Hematopoietic multipotent progenitor cell treated with erythropoietin and hydrocortisone succinate and interleukin-3 and kit ligand, for 8 days (in vitro differentiated cells): ENCODE data around the gene TOM1.

Source experiments
- DNase-seq: peaks from one replicate; pipeline ENCODE4 v3.0.0-alpha.2; 2015

Gene TOM1

DNA sequence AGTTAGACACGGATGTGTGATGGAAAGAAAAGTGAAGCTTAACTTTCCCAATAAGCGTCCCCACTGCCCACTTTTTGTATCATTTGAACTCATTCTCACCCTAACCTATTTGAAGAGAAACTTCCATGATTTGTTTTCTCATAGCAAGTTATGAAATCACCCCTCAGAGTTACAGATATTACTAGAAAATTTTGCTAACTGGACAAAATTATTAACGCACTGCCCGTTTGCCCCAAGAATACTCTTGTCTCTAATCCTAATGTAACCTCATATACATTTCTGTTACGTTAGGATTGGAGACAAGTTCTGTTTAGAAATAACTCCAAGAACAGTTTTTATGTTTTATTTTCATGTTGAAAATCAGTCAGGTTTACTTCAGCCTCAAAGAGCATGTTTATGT lies 25.5 kb downstream of the TOM1 start:
- no peak for DNase-seq

DNA sequence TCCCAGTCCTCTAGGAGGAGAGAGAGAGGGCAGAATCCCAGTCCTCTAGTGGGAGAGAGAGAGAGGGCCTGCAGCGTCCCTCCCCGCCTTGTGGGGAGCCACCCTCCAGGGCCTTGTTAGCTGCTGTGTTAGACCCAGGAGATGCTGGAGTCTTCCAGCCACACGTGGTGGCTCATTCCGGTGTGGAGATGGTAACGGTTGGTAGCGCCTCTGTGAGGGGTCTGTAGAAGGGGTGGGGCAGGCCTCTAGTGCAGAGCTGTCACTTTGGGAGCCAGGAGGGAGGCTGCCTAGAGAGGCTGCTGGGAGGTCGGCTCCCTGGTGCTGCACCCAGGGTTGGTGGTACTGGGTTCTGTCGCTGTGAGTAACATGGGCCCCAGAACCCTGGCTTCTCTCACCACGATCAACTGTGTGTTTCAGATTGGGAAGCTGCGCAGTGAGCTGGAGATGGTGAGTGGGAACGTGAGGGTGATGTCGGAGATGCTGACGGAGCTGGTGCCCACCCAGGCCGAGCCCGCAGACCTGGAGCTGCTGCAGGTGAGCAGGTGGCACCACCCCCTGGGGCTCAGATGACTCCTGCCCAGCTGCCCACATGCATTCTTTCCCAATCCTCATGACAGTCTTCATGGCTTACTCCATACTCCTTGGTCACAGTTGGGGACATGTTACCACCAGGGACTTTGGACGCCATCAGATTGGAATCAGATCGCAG lies 27.3 kb downstream of the TOM1 start:
- no peak for DNase-seq

DNA sequence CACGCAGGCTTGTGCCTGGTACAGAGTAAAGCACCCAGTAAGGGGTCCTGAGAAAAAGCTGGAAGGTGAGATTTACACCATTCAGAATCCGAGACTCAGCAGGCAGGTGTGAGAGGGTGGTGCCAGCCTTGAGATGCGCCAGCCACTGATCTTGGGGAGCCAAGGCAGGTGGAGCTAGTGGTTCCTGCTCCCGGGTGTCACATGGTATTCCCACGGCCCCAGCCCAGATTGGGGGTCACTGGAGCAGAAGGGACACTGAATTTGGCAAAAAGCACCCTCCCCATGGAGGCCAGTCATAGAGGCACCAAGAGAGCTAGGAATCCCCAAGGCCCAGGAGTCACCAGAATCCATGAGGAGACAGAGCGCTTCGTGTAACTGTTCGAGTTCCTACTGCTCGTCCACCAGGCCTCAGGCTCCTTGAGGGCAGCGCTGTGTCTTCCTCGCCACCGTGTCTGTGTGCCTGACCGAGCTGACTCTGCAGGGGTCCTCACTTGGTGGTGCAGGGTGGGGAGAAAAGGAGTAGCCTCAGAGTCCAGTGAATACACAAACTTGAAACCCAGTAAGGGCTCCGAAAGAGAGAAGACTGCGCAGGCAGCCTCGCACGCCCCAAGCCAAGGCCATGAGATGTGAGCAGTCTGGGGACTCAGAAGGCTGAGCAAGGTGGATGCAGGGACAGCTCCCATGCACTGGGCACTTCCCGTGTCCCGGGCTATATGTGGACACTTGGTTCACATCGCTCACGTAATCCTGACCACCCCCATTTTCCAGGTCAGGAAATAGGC lies 28.2 kb downstream of the TOM1 start:
- DNase-seq, result no peak

DNA sequence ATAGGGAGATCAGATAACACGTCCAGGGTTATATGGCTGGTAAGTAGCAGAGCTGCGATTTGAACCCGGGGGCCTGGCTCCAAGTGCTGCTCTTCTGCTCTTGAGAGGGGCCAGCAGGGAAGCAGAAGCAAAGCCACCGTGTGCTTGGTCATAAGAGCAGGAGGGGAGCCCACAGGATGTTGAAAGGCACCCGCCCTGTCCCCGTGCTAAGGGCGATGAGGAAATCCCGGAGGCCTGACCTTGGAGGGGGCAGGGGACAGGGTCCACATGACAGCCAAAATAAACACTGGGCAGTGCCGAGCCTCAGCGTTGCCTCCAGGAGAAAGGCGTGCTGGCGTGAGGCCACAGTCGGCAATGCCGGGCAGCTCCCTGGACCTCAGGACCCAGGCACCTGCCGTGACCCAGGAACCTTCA lies 28.8 kb downstream of the TOM1 start:
- DNase-seq, result no peak

DNA sequence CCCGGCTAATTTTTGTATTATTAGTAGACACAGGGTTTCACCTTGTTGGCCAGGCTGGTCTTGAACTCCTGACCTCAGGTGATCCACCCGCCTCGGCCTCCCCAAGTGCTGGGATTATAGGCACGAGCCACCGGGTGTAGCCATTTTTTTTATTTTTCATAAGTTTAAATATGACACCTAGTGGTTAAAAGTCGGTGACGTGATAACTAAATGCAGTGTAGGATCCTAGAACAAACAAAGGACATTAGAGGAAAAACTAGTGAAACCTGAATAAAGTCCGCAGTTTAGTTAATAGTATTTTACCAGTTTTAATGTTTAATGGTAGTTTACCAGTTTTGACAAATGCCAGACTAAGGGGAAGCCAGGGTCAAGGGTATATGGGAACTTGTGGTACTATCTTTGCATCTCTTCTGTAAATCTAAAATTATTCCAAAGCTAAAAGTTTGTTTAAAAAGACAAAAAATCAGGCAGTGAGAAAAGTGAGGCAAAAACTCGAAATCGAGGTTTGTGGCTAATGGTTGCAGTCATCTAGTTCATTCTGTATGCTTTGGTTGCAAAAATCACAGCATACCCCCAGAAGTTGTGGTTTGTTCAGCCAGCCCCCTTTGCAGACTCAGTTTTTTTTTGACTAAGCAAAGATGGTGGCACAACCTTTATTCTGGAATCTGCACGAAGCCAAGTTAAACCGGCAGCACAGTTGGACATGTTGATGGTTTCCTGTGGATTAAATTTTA lies 29.6 kb downstream of the TOM1 start:
- peak; percentile 26 for DNase-seq

DNA sequence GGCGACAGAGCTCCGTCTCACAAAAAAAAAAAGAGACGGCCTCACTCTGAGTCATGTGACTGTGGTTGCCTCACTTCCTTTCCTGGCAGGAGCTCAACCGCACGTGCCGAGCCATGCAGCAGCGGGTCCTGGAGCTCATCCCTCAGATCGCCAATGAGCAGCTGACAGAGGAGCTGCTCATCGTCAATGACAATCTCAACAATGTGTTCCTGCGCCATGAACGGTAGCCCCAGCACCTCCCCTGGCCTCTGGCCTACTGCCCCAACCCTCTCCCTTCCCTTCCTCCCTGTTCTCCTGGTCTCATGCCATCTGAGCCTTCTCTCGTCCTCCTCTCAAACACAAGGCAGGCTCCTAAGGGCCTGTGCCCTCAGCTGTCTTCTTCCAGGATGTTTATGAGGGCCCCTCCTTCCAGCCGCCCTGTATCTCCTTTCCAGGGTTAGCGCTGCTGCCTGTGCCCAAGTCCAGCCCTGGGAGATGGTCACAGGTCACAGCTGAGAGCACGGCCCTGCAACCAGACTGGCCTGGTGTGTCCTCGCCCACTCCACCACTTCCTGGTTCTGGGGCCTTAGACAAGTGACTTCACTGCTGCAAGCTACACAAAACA lies 30.7 kb downstream of the TOM1 start:
- DNase-seq, result peak; percentile 84

DNA sequence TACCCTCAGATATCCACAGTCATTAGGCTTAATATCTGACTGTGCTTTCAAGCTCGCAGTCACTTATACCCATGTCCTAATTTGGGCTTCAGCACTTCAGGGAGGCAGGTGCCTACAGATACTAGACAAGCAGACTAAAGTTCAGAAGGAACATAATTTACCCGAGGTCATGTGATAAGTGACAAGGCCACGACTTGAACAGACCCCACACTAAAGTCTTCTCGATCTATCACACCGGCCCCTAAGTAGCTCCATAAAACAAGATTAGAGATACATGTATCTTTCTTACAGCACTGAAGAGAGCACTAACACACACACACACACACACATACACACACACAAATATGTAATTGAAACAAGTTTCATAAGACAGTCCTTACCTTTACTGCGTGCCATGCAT lies 32.6 kb downstream of the TOM1 start:
- no peak for DNase-seq

DNA sequence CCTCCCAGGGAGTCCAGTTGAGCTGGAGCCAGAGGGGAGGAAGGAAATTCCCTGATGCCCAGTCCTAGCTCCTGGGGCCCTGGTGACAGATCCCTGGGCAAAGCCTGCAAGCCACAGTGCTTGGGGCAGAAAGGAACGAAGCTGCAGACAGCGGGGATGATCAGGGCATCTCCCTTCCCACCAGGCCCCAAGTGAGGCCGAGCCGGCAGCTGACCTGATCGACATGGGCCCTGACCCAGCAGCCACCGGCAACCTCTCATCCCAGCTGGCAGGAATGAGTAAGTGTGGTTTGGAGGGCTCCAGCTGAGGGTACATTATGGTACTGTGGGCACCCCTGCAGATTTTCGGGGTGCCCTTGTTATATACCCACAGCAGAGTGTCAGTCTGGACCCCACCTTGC lies 33.5 kb downstream of the TOM1 start:
- DNase-seq, result no peak

DNA sequence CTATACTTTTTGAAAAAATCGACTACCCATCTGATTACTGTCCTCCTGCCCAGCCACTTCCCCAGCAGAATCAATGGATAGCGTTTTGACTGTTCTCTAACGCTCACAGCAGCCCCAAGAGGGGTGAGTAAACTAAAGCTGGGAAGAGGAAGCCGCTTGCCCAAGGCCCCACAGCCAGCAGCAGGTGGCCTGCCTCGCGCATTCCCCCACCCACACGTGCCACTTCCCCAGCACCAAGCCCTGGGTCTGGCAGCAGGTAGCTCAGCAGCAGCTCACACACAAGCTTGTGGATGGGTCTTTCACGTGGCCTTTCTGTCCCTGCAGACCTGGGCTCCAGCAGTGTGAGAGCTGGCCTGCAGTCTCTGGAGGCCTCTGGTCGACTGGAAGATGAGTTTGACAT lies 34.3 kb downstream of the TOM1 start:
- no peak for DNase-seq

DNA sequence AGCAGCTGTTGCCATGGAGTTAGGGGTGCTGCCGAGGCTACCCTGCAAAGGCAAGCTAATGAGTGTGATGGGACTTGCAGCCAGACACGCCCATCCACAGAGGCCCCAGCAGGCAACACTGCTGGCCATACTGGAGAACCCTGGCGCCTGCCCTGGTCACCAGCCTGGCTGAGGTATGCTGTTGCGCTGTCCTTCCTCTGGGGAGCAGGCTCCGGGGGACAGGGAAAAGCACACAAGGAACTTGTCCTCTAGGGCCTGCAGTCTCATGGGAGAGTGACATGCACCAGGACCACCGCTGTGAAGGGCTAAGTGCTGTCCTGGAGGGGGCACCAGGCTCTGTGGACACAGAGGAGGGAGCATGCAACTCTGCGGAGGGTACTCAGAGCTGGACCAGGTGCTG lies 35.8 kb downstream of the TOM1 start:
- DNase-seq, result no peak

DNA sequence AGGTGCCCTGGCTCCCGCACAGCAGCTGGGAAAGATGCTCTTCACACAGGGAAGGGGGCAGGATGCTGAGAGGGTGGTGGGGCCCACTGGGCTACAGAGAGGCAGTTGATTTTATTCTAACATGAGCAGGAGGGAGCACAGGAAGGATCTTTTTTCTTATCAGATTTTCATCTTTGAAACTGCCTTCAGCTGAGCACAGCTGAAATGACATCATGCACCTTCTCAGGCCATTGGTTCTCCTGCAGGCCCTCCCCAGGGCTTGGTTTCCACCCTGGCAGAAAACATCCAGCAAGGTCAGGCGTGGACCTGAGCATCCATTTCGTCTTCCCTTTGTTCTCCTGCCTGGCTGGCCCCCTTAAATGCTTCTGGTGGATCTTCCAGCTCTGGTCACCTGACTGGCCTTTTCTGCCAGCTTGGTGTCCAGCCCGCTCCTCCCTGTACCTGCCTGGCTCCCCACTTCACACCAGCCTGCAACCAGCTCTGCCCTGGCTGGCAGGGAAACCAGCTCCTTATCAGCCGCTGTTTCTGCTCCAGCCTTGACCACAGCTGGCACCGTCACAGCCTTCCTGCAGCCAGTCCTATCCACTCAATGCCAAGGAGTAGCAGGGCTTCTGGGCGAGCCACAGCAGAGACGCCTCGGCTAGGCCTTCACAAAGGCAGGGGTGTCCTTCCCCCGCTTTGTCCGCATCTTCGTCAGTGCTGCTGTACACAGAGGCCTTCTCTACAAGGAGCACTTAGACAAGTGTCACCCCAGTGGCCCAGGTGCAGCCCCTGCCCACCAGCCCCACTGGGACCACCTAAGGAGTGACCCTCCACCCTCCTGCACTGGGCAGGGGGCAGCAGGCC lies 36.5 kb downstream of the TOM1 start:
- peak; percentile 70 for DNase-seq

DNA sequence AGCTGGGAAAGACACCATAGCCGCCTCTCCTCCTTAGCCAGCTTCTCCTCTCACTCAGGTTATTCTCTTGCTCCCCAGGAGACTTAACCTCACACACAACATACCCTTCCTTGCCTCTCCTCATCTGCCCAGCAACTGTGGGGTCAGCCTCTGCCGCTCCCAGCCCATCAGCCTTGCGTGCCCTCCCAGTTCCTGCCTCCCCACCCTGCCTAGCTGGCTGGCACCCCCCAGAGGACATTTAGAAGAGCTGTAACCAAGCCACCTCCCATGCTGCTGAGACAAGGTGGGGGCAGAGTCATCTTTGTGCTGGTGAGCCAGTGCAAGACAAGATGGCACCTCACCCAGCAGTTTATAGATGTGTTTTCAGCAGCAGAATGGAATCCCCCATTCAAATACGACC lies 38.2 kb downstream of the TOM1 start:
- peak; percentile 46 for DNase-seq

DNA sequence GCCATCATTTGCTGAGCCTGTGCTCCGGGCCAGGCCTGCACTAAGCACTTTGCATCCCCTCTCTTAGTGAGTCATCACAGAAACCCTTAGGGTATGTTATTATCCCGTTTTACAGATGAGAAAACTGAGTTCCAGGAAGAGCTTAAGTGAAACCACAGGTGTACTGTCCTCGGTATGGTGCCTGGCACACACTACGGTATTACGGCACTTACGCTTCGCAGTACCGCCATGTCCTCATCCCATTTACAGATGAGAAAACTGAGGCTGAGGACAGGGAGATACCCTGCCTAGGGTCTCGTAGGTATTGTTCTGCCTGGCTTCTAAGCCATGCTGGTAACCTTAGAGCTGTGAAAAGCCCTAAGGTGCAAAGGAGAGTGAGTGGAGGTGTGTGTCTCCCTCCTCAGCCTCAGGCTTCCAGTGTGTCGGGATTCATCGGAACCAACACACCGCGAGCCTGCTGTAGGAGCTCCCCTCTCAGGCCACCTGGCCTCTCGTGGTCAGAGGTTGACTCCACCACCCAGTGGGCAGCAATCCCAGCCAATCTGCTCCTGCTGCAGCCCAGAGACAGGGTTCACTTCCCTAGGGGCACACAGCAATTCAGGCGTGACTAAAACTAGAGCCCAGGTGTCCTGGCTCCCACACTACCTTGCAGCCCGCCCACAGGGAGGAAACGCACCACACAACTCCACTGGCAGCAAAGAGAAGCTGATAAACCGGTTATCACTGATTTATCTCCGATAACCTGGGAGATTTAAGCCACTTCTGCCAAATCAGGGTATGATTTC lies 41.6 kb downstream of the TOM1 start:
- DNase-seq, result no peak

DNA sequence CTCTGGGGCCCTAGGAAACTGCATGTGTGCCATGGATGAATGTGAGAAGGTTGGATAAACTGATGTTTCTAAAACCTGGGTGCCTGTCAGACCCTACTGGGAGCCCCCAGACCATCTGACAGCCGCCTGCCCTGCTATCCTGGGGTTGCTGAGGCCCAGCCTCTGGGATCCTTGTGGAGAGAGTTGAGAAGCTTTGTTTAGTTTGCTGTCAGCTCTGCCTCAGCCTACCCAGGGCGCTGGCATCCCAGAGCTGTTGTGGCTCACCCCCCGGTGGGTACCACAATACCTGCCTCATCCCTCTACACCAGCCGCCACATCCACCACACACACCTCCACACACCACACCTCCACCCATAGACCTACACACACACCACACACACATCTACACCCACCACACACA lies 42.7 kb downstream of the TOM1 start:
- DNase-seq, result no peak

DNA sequence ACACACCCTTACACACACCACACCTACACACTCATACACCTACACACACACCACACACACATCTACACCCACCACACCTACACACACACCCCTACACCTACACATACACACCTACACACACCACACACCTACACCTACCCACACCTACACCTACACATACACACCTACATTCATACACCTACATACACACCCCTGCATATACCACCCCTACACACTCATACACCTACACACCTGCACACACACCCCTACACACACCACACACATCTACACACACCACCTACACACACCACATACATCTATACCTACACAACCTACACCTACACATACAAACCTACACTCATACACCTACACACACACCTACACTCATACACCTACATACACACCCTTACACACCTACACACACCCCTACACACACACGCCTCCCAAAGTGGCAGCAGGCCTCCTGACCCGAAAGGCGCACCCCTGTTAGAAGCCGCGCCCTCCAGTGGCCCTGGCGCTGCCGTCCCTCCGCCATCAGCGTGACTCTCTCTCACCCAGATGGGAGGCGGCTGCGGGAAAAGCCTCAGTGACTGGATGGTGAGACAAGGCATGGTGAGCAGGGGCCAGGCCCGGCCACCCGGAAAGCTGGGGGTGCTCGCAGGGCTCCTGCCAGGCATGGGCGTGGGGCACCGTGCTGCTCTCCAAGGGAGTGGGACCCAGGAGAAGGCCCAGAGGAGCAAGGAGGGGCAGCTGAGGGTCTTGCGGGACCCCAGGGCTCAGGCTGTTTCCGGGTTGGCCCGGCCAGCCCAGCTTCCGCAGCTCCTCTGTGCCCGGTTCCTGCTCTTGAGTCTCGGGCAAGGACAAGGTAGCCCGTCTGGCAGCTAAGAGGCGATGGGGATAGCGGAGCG lies 44.2 kb downstream of the TOM1 start:
- DNase-seq, result no peak

DNA sequence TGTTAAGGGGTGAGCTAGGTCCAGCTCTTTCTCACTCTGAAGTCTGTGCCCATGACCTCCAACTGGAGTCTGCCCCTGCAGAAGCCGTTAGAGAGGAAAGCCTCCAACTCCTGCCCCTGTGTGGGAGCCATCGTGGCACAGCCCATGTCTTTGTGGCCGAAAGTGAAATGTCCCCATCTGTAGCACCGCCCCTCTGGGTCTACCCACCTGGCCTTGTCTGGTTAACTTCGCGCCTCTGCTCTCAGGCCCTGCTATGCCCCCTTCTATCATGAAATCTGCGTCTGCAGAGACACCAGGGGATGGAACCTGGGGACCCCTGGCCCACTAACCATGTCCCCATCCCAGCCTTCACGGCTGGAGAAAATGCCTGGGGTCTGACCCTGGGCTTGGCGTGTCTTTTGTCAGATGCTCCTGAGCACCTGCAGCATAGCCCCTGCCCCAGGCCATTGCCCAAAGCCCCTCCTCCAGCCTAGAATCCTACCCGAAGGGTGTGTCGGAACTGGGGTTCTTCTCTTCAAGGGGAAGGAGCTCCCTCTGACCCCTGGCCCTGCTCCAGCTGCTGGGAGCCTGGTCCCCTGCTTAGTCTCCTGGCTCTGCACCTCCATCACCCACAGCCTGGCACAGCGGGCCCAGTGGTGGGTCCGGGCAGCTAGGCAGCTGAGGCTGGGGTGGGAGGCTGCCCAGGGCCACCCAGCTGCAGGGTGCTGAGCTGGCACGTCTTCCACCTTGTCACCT lies 45.4 kb downstream of the TOM1 start:
- no peak for DNase-seq

DNA sequence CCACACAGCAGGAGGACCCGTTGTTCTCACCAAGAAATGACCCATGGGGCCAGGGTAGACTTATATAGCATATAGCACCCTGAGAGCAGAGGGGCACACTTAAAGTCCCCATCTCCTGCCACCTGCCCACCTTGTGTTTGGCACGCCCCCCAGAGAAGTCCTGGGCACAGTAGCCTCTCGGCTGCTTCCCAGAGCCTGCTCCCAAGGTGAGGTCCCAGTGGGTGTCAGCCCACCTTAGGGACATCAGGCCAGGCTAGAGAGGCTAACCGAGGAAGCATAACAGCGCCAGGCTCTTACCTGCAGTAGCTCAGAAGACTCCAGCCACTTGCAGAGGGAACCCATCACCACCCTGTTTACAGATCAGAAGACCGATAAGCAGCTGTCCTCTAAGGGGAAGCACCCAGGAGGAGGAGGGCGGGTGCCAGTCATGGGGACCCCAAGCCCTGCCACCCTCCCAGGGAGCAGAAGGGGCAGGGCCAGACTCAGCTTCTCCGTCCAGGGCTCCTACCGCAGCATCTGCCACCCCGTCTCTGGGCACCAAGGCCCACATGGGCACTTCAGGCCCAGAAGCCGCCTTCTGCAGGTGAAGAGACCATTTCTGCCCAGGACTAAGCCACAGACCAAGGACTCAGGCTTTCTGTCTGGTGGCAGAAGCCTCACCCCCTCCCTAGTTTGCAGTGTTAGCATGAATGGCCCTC lies 46.3 kb downstream of the TOM1 start:
- DNase-seq, result no peak

DNA sequence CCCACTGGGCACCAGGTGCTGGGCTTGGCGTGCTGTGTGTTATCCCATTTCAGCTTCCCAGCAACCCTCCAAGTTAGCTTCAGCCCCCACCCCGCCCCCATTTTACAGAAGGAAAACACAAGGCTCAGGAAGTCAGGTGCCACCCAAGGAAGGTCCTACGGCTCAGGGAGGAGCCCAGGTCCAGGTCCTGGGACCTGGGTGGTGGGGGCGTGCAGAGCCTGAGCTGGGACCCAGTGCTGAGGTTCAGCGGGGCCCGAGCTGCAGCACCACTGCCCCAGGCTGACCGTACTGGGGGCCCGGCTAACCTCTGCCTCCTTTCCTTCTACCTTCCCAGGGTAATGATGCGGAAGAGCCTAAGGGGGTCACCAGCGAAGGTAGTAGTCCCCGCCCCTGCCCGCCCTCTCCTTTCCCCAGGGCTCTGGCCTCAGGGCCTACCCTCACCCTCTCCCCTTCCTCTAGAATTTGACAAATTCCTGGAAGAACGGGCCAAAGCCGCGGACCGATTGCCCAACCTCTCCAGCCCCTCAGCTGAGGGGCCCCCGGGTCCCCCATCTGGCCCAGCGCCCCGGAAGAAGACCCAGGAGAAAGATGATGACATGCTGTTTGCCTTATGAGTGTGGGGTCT lies 47.0 kb downstream of the TOM1 start:
- no peak for DNase-seq

DNA sequence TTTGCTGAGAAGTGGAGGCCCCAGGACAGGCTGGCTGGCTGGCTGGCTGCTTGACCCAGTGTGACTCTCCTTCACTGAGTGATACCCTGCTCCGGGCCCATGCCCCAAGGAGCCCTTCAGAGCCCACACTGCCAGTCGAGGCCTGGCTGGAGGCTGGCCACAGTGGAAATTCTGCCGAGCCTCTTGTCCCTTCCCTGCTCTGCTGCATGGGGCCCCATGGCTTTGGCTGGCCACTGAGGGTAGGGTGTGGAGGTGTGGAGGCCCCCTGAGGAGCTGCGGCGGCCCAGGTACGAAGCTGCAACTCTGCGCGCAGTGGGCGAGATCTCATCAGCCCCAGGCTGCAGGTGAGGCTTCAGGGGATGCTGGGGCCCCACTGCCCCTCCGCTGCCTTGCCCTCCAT lies 47.8 kb downstream of the TOM1 start:
- no peak for DNase-seq
